ENCODE data around the gene RPS15. TPM values are rescaled to one million over a fixed set of nuclear protein-coding genes. Genes with fewer than 3 reads are reported as not detected.
"Not testable (repeated sequence)": the region's sequence is repeated elsewhere in the genome, so short reads cannot be mapped to it uniquely, and the experiment has no call there.

RPS15 gene
- total and polyA plus RNA-seq, 9 of the 15 experiments (the other 6 are each of a cell fraction or from before 2014, with no cell fraction given): 605 to 2,791 (median 957) TPM

GRCh38 chr19:1439525-1440417 lies 1.6 kb downstream of the RPS15 start (continued):
- TF ChIP-seq TOE1 (IDR thresholded peaks at IDR 0.05; ENCODE audit: borderline replicate concordance): peak; percentile 13; the same call in 1 of the 2 replicates
- not testable (repeated sequence) for TF ChIP-seq TOE1 (CRISPR knock-in tag; IDR thresholded peaks at IDR 0.05; ENCODE audit: borderline replicate concordance, low read depth)
- TF ChIP-seq, protein P1, sequence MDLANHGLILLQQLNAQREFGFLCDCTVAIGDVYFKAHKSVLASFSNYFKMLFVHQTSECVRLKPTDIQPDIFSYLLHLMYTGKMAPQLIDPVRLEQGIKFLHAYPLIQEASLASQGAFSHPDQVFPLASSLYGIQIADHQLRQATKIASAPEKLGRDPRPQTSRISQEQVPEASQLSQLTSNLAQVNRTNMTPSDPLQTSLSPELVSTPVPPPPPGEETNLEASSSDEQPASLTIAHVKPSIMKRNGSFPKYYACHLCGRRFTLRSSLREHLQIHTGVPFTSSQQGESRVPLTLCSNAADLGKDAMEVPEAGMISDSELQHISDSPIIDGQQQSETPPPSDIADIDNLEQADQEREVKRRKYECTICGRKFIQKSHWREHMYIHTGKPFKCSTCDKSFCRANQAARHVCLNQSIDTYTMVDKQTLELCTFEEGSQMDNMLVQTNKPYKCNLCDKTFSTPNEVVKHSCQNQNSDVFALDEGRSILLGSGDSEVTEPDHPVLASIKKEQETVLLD (IDR thresholded peaks at IDR 0.05): peak; percentile 35; the same call in 1 of the 2 replicates
- TF ChIP-seq, protein P2, sequence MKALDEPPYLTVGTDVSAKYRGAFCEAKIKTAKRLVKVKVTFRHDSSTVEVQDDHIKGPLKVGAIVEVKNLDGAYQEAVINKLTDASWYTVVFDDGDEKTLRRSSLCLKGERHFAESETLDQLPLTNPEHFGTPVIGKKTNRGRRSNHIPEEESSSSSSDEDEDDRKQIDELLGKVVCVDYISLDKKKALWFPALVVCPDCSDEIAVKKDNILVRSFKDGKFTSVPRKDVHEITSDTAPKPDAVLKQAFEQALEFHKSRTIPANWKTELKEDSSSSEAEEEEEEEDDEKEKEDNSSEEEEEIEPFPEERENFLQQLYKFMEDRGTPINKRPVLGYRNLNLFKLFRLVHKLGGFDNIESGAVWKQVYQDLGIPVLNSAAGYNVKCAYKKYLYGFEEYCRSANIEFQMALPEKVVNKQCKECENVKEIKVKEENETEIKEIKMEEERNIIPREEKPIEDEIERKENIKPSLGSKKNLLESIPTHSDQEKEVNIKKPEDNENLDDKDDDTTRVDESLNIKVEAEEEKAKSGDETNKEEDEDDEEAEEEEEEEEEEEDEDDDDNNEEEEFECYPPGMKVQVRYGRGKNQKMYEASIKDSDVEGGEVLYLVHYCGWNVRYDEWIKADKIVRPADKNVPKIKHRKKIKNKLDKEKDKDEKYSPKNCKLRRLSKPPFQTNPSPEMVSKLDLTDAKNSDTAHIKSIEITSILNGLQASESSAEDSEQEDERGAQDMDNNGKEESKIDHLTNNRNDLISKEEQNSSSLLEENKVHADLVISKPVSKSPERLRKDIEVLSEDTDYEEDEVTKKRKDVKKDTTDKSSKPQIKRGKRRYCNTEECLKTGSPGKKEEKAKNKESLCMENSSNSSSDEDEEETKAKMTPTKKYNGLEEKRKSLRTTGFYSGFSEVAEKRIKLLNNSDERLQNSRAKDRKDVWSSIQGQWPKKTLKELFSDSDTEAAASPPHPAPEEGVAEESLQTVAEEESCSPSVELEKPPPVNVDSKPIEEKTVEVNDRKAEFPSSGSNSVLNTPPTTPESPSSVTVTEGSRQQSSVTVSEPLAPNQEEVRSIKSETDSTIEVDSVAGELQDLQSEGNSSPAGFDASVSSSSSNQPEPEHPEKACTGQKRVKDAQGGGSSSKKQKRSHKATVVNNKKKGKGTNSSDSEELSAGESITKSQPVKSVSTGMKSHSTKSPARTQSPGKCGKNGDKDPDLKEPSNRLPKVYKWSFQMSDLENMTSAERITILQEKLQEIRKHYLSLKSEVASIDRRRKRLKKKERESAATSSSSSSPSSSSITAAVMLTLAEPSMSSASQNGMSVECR (CRISPR knock-in tag; IDR thresholded peaks at IDR 0.05): peak; percentile 91
- TF ChIP-seq RBFOX2 (IDR thresholded peaks at IDR 0.05; ENCODE audit: low read depth, low read length): peak; percentile 88
- TF ChIP-seq SIN3A (IDR thresholded peaks at IDR 0.05; ENCODE audit: borderline replicate concordance in 2 of 2, control insufficient read depth in 1 of 2, low read depth in 2 of 2, low read length in 2 of 2): peak; percentile 42 to 53; a peak in 2 of 4 replicates
- TF ChIP-seq ELF1 (tag; IDR thresholded peaks at IDR 0.05): peak; percentile 69; the same call in 1 of the 2 replicates
- peak; percentile 46 for TF ChIP-seq DACH1 (IDR thresholded peaks at IDR 0.05; ENCODE audit: partially characterized antibody)
- TF ChIP-seq ZNF12 (CRISPR knock-in tag; IDR thresholded peaks at IDR 0.05): peak; percentile 67; the same call in 1 of the 2 replicates
- TF ChIP-seq, protein P3, sequence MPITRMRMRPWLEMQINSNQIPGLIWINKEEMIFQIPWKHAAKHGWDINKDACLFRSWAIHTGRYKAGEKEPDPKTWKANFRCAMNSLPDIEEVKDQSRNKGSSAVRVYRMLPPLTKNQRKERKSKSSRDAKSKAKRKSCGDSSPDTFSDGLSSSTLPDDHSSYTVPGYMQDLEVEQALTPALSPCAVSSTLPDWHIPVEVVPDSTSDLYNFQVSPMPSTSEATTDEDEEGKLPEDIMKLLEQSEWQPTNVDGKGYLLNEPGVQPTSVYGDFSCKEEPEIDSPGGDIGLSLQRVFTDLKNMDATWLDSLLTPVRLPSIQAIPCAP (CRISPR knock-in tag; IDR thresholded peaks at IDR 0.05; ENCODE audit: borderline replicate concordance): 0 out of 2 replicates have a peak, but pooled peaks have one; percentile 18
- TF ChIP-seq SAP30 (IDR thresholded peaks at IDR 0.05; ENCODE audit: borderline replicate concordance, insufficient read depth, low read depth, low read length, poor library complexity, severe bottlenecking): peak; percentile 43
- TF ChIP-seq, protein P4, sequence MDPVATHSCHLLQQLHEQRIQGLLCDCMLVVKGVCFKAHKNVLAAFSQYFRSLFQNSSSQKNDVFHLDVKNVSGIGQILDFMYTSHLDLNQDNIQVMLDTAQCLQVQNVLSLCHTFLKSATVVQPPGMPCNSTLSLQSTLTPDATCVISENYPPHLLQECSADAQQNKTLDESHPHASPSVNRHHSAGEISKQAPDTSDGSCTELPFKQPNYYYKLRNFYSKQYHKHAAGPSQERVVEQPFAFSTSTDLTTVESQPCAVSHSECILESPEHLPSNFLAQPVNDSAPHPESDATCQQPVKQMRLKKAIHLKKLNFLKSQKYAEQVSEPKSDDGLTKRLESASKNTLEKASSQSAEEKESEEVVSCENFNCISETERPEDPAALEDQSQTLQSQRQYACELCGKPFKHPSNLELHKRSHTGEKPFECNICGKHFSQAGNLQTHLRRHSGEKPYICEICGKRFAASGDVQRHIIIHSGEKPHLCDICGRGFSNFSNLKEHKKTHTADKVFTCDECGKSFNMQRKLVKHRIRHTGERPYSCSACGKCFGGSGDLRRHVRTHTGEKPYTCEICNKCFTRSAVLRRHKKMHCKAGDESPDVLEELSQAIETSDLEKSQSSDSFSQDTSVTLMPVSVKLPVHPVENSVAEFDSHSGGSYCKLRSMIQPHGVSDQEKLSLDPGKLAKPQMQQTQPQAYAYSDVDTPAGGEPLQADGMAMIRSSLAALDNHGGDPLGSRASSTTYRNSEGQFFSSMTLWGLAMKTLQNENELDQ (CRISPR knock-in tag; IDR thresholded peaks at IDR 0.05; ENCODE audit: borderline replicate concordance): peak; percentile 58; the same call in 1 of the 2 replicates
- peak; percentile 48 for TF ChIP-seq POLR2A (conservative IDR thresholded peaks at IDR 0.05)
- TF ChIP-seq ETV1 (tag; conservative IDR thresholded peaks at IDR 0.05; ENCODE audit: low read depth): peak; percentile 57; the same call in 1 of the 2 replicates

All from K562 (cell line).